Skeletal muscle tissue (tissue), 4 donors: ENCODE data around the gene FOXRED2. TPM values are rescaled to one million over a fixed set of nuclear protein-coding genes. Genes with fewer than 3 reads are reported as not detected.

Experiments
- H3K27ac ChIP-seq: one replicate; pipeline ENCODE4 v1.7.0; 2013; ENCODE audit warnings: mild to moderate bottlenecking, low read depth, low read length, inconsistent platforms
- H3K27me3 ChIP-seq, 3 donors: one replicate each; pipeline ENCODE4 v1.7.0; 2013; ENCODE audit warnings: low read length in 3 of 3; ENCODE audit not compliant: control insufficient read depth in 3 of 3, insufficient read depth in 3 of 3
- H3K36me3 ChIP-seq, 3 donors: one replicate each; pipeline ENCODE4 v1.7.0; 2013; ENCODE audit warnings: low read length in 3 of 3; ENCODE audit not compliant: control insufficient read depth in 3 of 3, insufficient read depth in 3 of 3
- H3K4me1 ChIP-seq, 3 donors: one replicate each; pipeline ENCODE4 v1.7.0; 2013; ENCODE audit warnings: low read length in 3 of 3, mild to moderate bottlenecking in 3 of 3; ENCODE audit not compliant: control insufficient read depth in 3 of 3, insufficient read depth in 3 of 3
- H3K4me3 ChIP-seq, 3 donors: one replicate each; pipeline ENCODE4 v1.7.0; 2013; ENCODE audit warnings: low read length in 3 of 3
- H3K9ac ChIP-seq, 3 donors: one replicate each; pipeline ENCODE4 v1.7.0; 2013; ENCODE audit warnings: low read length in 3 of 3, mild to moderate bottlenecking in 3 of 3, moderate library complexity in 2 of 3, low read depth in 1 of 3
- H3K9me3 ChIP-seq, 3 donors: one replicate each; pipeline ENCODE4 v1.7.0; 2013; ENCODE audit warnings: low read length in 3 of 3; ENCODE audit not compliant: control insufficient read depth in 3 of 3
- total RNA-seq: library from RNA; depleted of rRNA; stranded (reverse); fragments of >200 nt; gene quantifications from one replicate; pipeline ENCODE4 v1.2.3, GENCODE V29; 2014
- donor health status: Osteomylitis.

Gene FOXRED2
- total RNA-seq, 1 donor from 2014 or later: 14.6 TPM

- Histone ChIP-seq H3K36me3 (peaks cover 31 to 41% (median 32%) of the 10 kb centered on the region in 3 donors), H3K27ac (no peak overlapping the region)
These were observed 8.8 kb downstream of the FOXRED2 start for GRCh38 chr22:36497910-36498665.

GRCh38 chr22:36493690-36494110 lies 13.1 kb downstream of the FOXRED2 start:
- Histone ChIP-seq H3K9ac (no peak overlapping the region), H3K27ac (no peak overlapping the region), H3K27me3 (no peaks in the 10 kb centered on the region), H3K4me1 (peaks cover 0 to 3% (median 0%) of the 10 kb centered on the region in 3 donors), H3K9me3 (no peaks in the 10 kb centered on the region), H3K36me3 (peaks cover 44 to 54% (median 48%) of the 10 kb centered on the region in 3 donors), H3K4me3 (no peak overlapping the region)

More at GRCh38 chr22:36497910-36498665, 8.8 kb downstream of the FOXRED2 start:
- Histone ChIP-seq H3K4me1 (no peaks in the 10 kb centered on the region), H3K9me3 (no peaks in the 10 kb centered on the region), H3K27me3 (no peaks in the 10 kb centered on the region), H3K9ac (no peak overlapping the region), H3K4me3 (no peak overlapping the region)

DNA sequence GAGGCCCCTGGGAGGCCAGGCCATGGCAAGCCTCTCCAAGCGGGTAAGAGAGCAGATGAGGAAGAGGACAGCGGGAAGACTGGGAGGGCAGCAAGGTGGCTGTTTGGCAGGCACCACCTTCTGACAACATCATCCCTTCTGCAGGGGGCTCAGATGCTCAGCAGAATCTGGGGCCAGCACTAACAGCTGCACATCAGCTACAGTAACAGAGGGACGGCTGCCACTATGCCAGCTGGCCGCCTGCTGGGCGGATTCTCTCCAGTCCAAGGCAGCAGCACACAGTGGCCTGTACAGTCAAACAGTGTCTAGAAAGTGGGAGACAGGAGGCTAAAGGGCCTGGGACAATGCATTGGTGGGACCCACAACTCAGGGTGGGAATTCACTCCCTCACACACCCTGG lies 14.7 kb downstream of the FOXRED2 start:
- no peak overlapping the region for H3K27ac ChIP-seq
- peaks cover 0 to 2% (median 0%) of the 10 kb centered on the region in 3 donors for H3K27me3 ChIP-seq
- H3K9me3 ChIP-seq: no peaks in the 10 kb centered on the region
- H3K4me1 ChIP-seq: peaks cover 0 to 3% (median 0%) of the 10 kb centered on the region in 3 donors
- peaks cover 33 to 43% (median 39%) of the 10 kb centered on the region in 3 donors for H3K36me3 ChIP-seq
- H3K9ac ChIP-seq: no peak overlapping the region
- H3K4me3 ChIP-seq: no peak overlapping the region

DNA sequence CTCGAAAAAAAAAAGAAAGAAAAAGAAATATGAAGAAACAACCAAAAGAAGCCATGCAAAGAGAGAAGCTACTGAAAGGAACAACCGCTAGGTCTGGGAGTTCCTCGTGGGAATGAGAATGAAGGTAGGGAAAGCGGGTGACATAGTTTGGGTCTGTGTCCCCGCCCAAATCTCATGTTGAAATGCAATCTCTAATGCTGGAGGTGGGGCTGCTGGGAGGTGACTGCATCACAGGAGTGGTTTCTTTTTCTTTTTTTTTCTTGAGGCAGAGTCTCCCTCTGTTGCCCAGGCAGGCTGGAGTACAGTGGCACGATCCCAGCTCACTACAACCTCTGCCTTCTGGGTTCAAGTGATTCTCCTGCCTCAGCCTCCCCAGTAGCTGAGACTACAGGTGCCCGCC lies 15.7 kb downstream of the FOXRED2 start:
- peaks cover 30 to 38% (median 38%) of the 10 kb centered on the region in 3 donors for H3K36me3 ChIP-seq
- H3K4me1 ChIP-seq: peaks cover 0 to 3% (median 0%) of the 10 kb centered on the region in 3 donors
- H3K9ac ChIP-seq: no peak overlapping the region
- H3K27me3 ChIP-seq: peaks cover 0 to 3% (median 0%) of the 10 kb centered on the region in 3 donors
- no peak overlapping the region for H3K27ac ChIP-seq
- no peak overlapping the region for H3K4me3 ChIP-seq
- H3K9me3 ChIP-seq: no peaks in the 10 kb centered on the region

- Histone ChIP-seq H3K4me1 (peaks cover 2 to 5% (median 4%) of the 10 kb centered on the region in 3 donors), H3K36me3 (peaks cover 15 to 27% (median 17%) of the 10 kb centered on the region in 3 donors), H3K4me3 (no peak overlapping the region), H3K9me3 (no peaks in the 10 kb centered on the region), H3K9ac (no peak overlapping the region), H3K27me3 (peaks cover 0 to 3% (median 0%) of the 10 kb centered on the region in 3 donors), H3K27ac (no peak overlapping the region)
These were observed 20.0 kb downstream of the FOXRED2 start for GRCh38 chr22:36486619-36487384.

GRCh38 chr22:36481393-36482168 lies 25.3 kb downstream of the FOXRED2 start, which contains the start of gene TXN2:
Gene TXN2 (minus strand): TSS chr22:36481640. CDS start chr22:36480837, 803 bp downstream.
- Histone ChIP-seq H3K27ac (peak within 1 kb of the TSS; percentile 98), H3K4me3 (peak within 1 kb of the TSS; percentile 82 to 98 (median 95)), H3K4me1 (peaks cover 13 to 16% (median 15%) of the 10 kb centered on the region in 3 donors), H3K36me3 (peaks cover 21 to 28% (median 25%) of the 10 kb centered on the region in 3 donors), H3K9me3 (no peaks in the 10 kb centered on the region), H3K9ac (peak within 1 kb of the TSS; percentile 83 to 97 (median 95)), H3K27me3 (no peaks in the 10 kb centered on the region)

GRCh38 chr22:36480941-36481392 lies 25.9 kb downstream of the FOXRED2 start:
- Histone ChIP-seq H3K4me1 (peaks cover 13 to 16% (median 15%) of the 10 kb centered on the region in 3 donors), H3K4me3 (peak overlapping the region; percentile 82 to 98 (median 95)), H3K27ac (peak overlapping the region; percentile 98), H3K36me3 (peaks cover 25 to 34% (median 31%) of the 10 kb centered on the region in 3 donors), H3K9me3 (no peaks in the 10 kb centered on the region), H3K27me3 (no peaks in the 10 kb centered on the region), H3K9ac (peak overlapping the region; percentile 83 to 97 (median 95))

- Histone ChIP-seq H3K9ac (no peak overlapping the region), H3K27ac (no peak overlapping the region), H3K4me1 (peaks cover 15 to 20% (median 16%) of the 10 kb centered on the region in 3 donors), H3K9me3 (no peaks in the 10 kb centered on the region), H3K4me3 (no peak overlapping the region), H3K27me3 (no peaks in the 10 kb centered on the region), H3K36me3 (peaks cover 42 to 51% (median 49%) of the 10 kb centered on the region in 3 donors)
These were observed 27.9 kb downstream of the FOXRED2 start for GRCh38 chr22:36478966-36479365.

- Histone ChIP-seq H3K4me3 (no peak overlapping the region), H3K9me3 (no peaks in the 10 kb centered on the region), H3K27ac (no peak overlapping the region), H3K27me3 (no peaks in the 10 kb centered on the region), H3K36me3 (peaks cover 59 to 73% (median 72%) of the 10 kb centered on the region in 3 donors), H3K9ac (no peak overlapping the region), H3K4me1 (peaks cover 10 to 15% (median 11%) of the 10 kb centered on the region in 3 donors)
These were observed 31.5 kb downstream of the FOXRED2 start for GRCh38 chr22:36475341-36475740.
